Measurements from ENCODE around the gene CHCHD3.

CHCHD3 gene

DNA sequence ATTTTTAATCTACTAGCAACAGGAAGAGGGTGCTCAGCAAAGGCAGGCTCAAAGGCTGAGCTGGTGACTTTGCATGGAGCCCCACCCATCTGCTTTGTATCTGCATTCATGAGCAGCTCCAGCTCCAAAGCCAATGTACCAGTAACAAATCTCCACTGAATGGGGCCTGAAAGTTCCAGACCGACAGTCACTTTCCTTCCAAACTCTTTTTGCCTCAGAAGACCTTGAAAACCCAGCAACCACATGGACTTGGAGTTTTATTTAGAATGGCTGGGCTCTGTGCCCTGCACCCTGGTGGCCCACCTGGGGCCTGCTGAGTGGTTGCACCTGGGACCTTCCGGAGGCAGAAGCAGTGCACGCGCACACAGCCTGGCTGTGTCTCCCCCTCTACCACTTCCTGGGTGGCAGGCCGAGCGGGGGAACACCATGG, 310.6 kb downstream of the CHCHD3 start:
- peak; percentile 66 for DNase-seq
- CTCF ChIA-PET: no interaction called here

DNA sequence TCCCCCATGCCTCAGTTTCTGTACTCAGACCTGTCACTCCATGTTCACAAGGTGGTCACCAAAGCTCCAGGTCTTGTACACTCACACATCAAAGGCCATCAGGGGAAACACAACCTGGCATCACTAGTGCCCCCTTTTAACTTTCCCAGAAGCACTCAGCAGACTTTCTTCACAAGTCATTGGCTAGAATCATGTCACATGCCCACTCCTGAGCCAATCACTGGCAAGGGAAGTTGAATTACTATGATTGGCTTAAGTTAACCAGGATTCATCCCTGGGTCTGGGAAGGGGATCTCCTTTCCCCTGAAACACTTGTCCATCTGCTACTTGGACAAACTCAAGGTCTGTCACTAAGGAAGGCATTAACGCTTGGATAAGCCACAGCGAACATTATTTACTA, 311.8 kb downstream of the CHCHD3 start:
- Mint-ChIP-seq H3K36me3 (peaks cover 15% of the 10 kb centered on the region), H3K9me3 (peaks cover 18% of the 10 kb centered on the region), H3K4me3 (no peak overlapping the region), H3K27ac (peak overlapping the region; percentile 85), H3K27me3 (no peaks in the 10 kb centered on the region), H3K4me1 (peaks cover 19% of the 10 kb centered on the region)
- no peak for DNase-seq
- CTCF ChIA-PET: no interaction called here

More for the DNA sequence above, 310.6 kb downstream of the CHCHD3 start:
- Mint-ChIP-seq H3K27me3 (no peaks in the 10 kb centered on the region), H3K4me3 (peak overlapping the region; percentile 30), H3K9me3 (peaks cover 18% of the 10 kb centered on the region), H3K27ac (peak overlapping the region; percentile 96), H3K4me1 (peaks cover 19% of the 10 kb centered on the region), H3K36me3 (peaks cover 15% of the 10 kb centered on the region)

DNA sequence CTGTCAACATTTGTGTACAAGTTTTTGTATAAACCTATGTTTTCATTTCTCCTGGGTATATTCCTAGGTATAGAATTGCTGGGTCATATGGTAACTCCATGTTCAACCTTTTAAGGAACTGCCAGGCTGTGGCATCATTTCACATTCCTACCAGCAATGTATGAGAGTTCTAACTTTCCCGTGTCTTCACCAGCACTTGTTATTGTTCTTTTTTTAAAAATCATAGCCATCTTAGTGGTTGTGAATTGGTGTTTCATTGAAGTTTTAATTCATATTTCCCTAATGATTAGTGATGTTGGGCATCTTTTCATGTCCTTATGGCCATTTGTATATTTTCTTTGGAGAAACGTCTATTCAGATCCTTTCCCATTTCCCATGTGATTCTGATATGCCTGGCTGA, 312.6 kb downstream of the CHCHD3 start:
- Mint-ChIP-seq H3K27ac (no peak overlapping the region), H3K27me3 (no peaks in the 10 kb centered on the region)

DNA sequence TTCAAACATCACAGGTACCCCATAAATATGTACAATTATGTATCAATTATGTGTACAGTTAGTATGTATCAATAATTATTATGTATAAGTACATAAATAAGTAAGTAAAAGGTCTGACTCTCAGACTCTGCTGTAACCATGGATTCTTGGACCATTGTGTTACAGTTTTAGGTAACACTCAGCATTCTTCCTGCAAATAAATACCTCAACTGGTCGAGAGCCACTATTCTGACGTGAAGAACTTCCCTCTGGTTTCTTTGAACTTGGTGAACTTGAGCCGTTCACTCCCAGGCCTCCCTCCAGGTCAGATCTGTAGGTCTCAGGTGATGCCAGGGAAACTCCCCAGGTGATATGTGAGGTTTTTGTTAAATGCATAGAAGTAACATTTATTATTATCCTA, 313.8 kb downstream of the CHCHD3 start:
- peaks cover 19% of the 10 kb centered on the region for H3K4me1 Mint-ChIP-seq
- CTCF ChIA-PET: interaction anchor here (1.5 kb wide), 1 partner anchor 67 kb away, joined by 4 read pairs; no protein-coding TSS in a partner anchor
- H3K4me3 Mint-ChIP-seq: no peak overlapping the region
- H3K9me3 Mint-ChIP-seq: peaks cover 18% of the 10 kb centered on the region
- H3K36me3 Mint-ChIP-seq: peaks cover 15% of the 10 kb centered on the region
- H3K27me3 Mint-ChIP-seq: no peaks in the 10 kb centered on the region
- no peak for DNase-seq
- H3K27ac Mint-ChIP-seq: no peak overlapping the region

More for the DNA sequence above, 312.6 kb downstream of the CHCHD3 start:
- Mint-ChIP-seq H3K4me1 (peaks cover 19% of the 10 kb centered on the region), H3K9me3 (peaks cover 18% of the 10 kb centered on the region), H3K4me3 (no peak overlapping the region), H3K36me3 (peaks cover 15% of the 10 kb centered on the region)
- CTCF ChIA-PET: interaction anchor here (1.5 kb wide), 1 partner anchor 68 kb away, joined by 4 read pairs; no protein-coding TSS in a partner anchor
- no peak for DNase-seq

DNA sequence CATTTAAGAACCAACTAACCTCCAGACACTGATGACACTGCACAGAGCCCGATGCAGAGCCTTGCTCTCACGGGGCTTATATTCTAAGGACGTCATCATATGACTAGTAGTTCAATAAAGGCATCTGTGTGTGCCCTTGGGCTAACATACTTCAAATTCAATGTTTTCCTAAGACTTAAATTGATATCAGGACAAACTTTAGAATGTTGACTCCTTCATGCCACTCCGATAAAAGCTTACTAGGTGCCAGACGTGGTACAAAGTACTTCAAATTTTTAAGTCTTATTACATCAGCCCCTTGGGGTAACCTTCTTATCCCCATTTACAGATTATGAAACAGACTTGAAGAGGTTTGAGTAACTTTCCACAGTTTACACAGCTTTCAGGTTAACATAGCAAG, 314.5 kb downstream of the CHCHD3 start:
- peaks cover 19% of the 10 kb centered on the region for H3K4me1 Mint-ChIP-seq
- peaks cover 15% of the 10 kb centered on the region for H3K36me3 Mint-ChIP-seq
- H3K27ac Mint-ChIP-seq: no peak overlapping the region
- CTCF ChIA-PET: no interaction called here
- H3K4me3 Mint-ChIP-seq: no peak overlapping the region
- H3K9me3 Mint-ChIP-seq: peaks cover 18% of the 10 kb centered on the region
- H3K27me3 Mint-ChIP-seq: peaks cover 2% of the 10 kb centered on the region
- DNase-seq: no peak

DNA sequence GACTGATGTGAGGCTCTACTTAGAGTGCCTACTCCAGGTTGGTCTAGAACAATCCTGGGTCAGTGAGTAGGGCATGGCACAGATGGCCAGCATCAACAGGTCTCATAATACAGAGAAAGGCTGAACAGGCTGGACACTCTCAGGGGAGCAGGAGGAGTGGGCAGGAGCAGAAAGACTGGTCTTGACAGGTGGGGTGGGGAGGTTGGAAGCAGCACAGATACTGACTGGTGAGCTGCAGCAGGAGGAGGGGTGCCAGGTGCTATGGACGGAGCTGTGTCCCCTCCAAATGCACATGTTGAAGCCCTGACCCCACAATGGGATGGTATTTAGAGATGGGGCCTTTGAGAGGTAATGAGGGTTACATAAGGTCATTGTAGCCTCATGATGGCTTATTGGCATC, 315.2 kb downstream of the CHCHD3 start:
- no peak for DNase-seq
- Mint-ChIP-seq H3K27ac (no peak overlapping the region), H3K27me3 (peaks cover 4% of the 10 kb centered on the region), H3K4me3 (no peak overlapping the region), H3K36me3 (peaks cover 15% of the 10 kb centered on the region), H3K9me3 (peaks cover 18% of the 10 kb centered on the region), H3K4me1 (peaks cover 16% of the 10 kb centered on the region)
- CTCF ChIA-PET: no interaction called here

DNA sequence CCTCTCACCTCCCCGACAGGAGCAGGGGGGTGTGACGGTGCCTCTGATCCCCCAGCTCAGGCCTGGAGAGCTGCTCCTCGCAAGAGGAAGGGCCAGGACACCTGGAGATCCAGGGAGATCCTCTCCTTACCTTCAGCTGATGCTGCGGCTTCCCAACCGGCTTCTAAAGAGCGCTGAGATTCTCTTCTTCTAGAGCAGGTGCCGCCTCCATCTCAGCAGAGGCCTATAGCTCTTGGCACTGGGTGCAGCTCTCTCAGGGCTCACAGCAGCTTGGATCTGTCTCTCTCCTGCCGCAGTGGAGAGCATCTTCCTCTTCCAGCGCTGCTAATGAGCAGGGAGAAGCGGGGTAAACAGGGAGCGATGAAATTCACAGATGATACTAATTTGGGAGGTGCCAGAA, 316.0 kb downstream of the CHCHD3 start:
- Mint-ChIP-seq H3K4me3 (no peak overlapping the region), H3K9me3 (peaks cover 18% of the 10 kb centered on the region)
- CTCF ChIA-PET: no interaction called here

DNA sequence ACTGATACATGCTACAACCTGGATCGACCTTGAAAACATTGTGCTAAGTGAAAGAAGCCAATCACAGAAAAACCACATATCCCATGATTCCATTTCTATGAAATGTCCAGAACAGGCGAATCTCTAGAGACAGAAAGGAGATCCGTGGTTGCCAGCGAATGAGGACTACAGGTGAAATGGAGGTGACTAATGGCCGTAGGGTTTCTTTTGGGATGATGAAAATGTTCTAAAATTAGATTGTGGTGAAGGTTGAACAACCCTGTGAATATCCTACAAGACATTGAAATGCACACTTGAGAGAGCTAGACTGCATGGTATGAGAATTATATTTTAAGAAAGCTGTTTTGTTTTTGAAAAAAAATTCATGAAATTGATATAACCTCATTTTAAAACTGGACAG, 317.1 kb downstream of the CHCHD3 start:
- no peak overlapping the region for H3K4me3 Mint-ChIP-seq
- CTCF ChIA-PET: no interaction called here
- H3K27ac Mint-ChIP-seq: no peak overlapping the region
- DNase-seq: no peak
- peaks cover 10% of the 10 kb centered on the region for H3K9me3 Mint-ChIP-seq
- no peaks in the 10 kb centered on the region for H3K4me1 Mint-ChIP-seq
- peaks cover 6% of the 10 kb centered on the region for H3K36me3 Mint-ChIP-seq
- peaks cover 4% of the 10 kb centered on the region for H3K27me3 Mint-ChIP-seq

More for the DNA sequence above, 316.0 kb downstream of the CHCHD3 start:
- Mint-ChIP-seq H3K4me1 (peaks cover 8% of the 10 kb centered on the region), H3K27me3 (peaks cover 4% of the 10 kb centered on the region), H3K27ac (no peak overlapping the region), H3K36me3 (peaks cover 15% of the 10 kb centered on the region)
- no peak for DNase-seq

DNA sequence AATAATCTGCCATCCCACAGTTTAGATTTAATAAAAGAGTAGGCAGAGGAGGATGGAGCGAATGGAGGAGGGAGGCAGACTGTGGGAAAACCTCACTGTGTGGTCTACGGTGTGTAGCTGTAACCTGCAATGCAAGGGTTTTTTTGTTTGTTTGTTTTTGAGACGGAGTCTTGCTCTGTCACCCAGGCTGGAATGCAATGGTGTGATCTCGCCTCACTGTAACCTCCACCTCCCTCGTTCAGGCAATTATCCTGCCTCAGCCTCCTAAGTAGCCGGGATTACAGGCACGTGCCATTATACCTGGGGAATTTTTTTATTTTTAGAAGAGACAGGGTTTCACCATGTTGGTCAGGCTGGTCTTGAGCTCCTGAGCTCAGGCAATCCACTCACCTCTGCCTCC, 321.0 kb downstream of the CHCHD3 start:
- Mint-ChIP-seq H3K9me3 (no peaks in the 10 kb centered on the region), H3K4me1 (peaks cover 5% of the 10 kb centered on the region), H3K36me3 (no peaks in the 10 kb centered on the region), H3K27ac (no peak overlapping the region), H3K4me3 (no peak overlapping the region), H3K27me3 (peaks cover 9% of the 10 kb centered on the region)
- CTCF ChIA-PET: no interaction called here
- DNase-seq: no peak

DNA sequence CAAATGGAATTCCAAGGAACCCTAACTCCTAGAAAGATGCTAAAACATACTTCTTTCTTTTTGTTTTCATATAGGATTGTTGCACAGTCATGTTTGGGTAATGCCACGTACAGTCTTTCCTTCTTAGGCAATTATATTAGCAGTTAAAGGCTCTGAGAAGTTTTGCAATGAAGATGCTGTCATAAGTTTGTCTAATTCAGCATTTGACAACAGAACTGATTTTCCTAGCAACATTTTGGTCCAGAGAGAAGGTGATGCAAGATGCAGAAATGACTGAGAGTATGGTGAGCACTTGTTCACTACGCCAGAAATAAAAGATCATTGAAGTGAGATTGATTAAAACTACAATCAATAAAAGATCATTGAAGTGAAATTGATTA, 321.7 kb downstream of the CHCHD3 start:
- peaks cover 9% of the 10 kb centered on the region for H3K27me3 Mint-ChIP-seq
- no peak overlapping the region for H3K27ac Mint-ChIP-seq
- no peaks in the 10 kb centered on the region for H3K9me3 Mint-ChIP-seq
- no peaks in the 10 kb centered on the region for H3K36me3 Mint-ChIP-seq
- peaks cover 5% of the 10 kb centered on the region for H3K4me1 Mint-ChIP-seq
- no peak overlapping the region for H3K4me3 Mint-ChIP-seq
- CTCF ChIA-PET: no interaction called here
- no peak for DNase-seq

DNA sequence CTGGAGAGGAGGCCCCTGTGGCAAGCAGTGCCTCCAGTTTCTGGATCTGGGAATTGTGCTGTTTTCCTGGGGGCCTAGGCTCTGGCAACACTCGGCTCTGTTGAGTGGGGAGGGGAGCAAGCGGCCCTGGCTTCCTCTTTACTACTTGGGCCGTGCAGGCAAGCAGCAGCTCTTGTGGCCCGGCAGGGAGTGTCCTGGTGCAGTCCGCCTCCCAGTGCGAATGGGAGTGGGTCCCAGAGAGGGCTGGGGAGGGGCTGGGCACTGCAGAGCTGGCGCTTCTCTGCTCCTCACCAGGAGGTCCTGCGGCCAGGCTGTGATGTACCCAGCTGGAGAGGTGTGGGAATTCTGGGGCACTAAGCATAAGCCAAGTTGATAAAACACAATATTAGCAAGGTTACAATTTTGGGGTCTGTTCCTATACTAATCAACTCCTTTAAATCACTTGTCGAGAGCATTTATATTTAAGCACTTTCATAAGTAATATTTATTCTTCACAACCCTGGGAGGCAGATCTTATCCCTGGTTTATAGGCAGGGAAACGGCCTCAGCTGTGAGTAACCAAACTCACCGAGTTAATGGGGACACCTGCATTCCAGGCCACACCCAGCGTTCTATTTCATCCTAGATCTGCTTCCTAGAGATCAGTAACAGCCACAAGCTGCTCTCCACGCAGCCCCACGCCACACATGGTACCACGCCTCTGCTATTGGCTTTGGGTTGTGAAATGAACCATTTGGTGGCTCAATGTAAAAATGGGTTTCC, 322.2 kb downstream of the CHCHD3 start:
- no peaks in the 10 kb centered on the region for H3K36me3 Mint-ChIP-seq
- CTCF ChIA-PET: no interaction called here
- no peak overlapping the region for H3K4me3 Mint-ChIP-seq
- no peak overlapping the region for H3K27ac Mint-ChIP-seq
- no peak for DNase-seq
- H3K27me3 Mint-ChIP-seq: peaks cover 9% of the 10 kb centered on the region
- H3K4me1 Mint-ChIP-seq: peaks cover 5% of the 10 kb centered on the region
- no peaks in the 10 kb centered on the region for H3K9me3 Mint-ChIP-seq

DNA sequence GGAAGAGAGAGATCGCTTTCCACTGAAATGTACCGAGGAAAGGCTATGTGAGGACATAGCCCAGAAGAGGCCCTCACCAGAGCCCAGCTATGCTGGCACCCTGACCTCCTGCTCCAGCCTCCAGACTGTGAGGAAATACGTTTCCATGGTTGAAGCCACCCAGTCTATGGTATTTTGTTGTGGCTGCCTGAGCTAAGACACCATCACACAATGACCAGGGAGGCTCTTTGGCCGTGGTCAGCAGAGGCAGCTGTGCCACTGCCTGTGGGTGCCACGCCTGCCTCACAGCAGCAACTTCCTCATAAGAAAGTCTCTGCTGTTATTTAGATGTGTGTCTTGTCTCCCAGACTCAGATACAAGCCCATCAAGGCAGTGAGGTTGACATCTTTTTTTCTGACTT, 322.9 kb downstream of the CHCHD3 start:
- Mint-ChIP-seq H3K4me1 (peaks cover 5% of the 10 kb centered on the region), H3K27me3 (peaks cover 9% of the 10 kb centered on the region), H3K9me3 (no peaks in the 10 kb centered on the region), H3K36me3 (no peaks in the 10 kb centered on the region), H3K4me3 (no peak overlapping the region), H3K27ac (no peak overlapping the region)
- CTCF ChIA-PET: no interaction called here
- DNase-seq: no peak

DNA sequence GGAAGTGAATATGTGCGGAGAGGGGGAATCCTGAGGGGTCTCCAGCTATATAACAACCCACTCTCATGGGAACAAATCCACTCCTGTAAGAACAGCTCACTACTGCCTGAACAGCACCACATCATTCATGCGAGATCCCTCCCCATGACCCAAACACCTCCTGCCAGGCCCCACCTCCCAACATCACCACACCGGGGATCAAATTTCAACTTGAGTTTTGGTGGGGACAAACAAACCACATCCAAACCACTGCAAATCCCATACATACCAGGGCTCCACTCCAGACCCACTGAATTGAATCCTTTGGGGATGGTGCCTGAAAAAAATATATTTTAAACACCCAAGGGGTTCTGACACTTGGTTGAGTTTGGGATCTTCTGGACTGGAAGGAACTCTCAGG, 324.1 kb downstream of the CHCHD3 start:
- H3K36me3 Mint-ChIP-seq: no peaks in the 10 kb centered on the region
- no peak overlapping the region for H3K4me3 Mint-ChIP-seq
- H3K27me3 Mint-ChIP-seq: peaks cover 9% of the 10 kb centered on the region
- no peak for DNase-seq
- H3K4me1 Mint-ChIP-seq: peaks cover 5% of the 10 kb centered on the region
- CTCF ChIA-PET: no interaction called here
- H3K27ac Mint-ChIP-seq: no peak overlapping the region
- no peaks in the 10 kb centered on the region for H3K9me3 Mint-ChIP-seq

DNA sequence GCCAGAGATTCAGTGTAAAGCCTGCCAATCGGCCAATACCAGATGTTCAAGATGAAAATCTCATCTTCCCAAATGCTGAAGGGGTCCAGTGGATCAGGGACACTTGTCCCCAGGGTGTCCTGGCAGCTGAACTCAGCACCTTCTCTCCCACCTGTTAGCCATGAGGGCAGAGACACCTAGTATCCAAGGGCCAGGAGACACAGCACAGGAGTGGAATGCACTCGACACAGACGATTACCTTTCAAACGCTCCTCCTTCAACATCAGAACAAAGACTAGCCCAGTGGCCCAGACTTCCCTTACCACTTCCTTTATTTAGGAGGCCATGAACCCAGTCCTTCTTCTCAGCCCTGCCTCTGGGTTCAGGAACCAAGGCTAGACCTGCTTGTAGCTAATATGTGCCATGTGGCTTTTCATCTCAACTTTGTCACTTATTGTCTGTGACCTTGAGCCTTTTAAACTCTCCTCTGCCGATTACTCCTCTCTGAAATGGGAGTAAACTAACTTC, 325.4 kb downstream of the CHCHD3 start:
- no peak for DNase-seq
- CTCF ChIA-PET: no interaction called here
- H3K27me3 Mint-ChIP-seq: peaks cover 6% of the 10 kb centered on the region
- peaks cover 5% of the 10 kb centered on the region for H3K4me1 Mint-ChIP-seq
- H3K9me3 Mint-ChIP-seq: no peaks in the 10 kb centered on the region
- no peak overlapping the region for H3K4me3 Mint-ChIP-seq
- no peaks in the 10 kb centered on the region for H3K36me3 Mint-ChIP-seq
- H3K27ac Mint-ChIP-seq: no peak overlapping the region
